Activated CD4-positive, CD25-positive, alpha-beta regulatory T cell (primary cell): ENCODE data around the gene LRRC36.

Experiments used
- DNase-seq, 4 experiments: peaks; one replicate each; lab custom pipeline; 2025; lab: John Stamatoyannopoulos, UW

The LRRC36 gene

DNA sequence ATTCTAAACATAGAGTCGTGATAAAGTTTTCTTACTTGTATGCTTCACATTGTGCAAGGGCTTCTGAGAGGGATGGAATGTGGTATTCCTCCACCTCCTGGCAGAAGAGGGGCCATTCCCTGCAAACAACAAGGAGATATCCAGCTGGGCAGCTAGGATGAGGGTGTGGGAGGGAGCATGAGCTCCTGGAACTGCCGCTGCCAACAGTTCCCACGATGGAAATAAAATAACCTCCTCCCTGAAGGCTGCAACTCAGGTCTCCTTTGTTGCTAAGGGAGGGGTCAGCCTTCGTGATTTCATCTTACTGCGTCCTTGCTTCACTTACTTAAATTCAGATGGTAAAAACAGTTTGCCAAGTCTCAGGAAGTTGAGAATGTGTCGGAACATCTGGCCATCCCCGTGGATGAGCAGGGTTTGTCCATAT lies 31.7 kb upstream of the LRRC36 start:
- DNase-seq, result no peak

DNA sequence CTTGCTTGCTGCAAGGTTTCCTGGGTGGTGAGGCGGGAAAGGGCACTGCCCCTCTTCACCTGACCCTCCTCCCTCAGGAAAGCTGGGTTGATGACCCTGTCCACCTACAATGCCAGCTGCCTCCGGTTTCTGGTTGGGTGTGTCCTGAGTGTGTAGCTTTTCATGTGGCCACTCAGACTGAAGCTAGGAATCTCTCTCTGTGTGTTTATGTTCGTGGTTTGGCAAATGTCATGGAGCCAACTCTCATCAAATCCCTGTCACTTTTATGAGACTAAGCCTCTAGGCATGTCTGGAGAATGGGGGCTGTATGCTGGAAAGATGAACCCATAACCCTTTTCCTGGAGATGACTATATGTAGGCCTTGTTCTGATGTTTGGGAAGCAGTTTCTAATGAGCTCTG lies 30.2 kb upstream of the LRRC36 start:
- no peak for DNase-seq

DNA sequence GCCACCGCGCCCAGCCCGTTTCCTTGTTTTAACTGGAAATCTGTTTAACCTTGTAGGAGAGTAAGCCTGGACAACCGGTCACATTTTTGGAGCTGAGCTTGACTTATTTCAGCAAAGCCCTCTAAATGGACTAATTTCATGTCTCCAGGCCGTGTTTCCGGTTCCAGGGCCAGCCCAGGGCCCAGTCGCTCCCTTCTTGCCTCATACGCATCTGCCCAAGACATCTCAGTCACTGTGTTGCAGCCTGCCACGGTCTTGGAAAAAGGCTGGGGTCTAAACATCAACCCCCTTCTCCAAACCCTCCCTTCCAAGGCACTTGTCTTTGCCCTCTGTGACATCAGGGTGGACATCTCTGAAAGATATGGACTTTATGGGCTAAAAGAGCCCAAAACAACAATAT lies 28.3 kb upstream of the LRRC36 start:
- DNase-seq, result no peak

DNA sequence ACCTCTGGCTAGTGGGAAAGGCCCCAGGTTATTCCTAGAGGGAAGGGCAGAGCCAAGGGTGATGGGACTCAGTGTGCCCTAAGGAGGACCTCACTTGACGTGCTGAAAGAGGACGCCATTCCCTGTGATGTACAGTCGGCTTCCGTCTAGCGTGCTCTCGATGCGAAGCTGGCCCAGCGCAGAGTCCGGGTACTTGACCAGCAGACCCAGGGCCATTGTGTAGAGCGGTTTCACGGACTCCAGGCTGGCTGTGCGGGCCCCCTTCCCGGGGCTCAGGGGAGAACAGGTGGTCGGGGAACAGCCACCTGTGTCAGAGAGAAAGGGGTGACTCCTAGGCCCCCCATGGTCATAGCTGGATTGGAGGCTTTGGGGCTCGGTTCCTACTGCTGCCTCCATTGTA lies 27.3 kb upstream of the LRRC36 start:
- DNase-seq, result no peak

DNA sequence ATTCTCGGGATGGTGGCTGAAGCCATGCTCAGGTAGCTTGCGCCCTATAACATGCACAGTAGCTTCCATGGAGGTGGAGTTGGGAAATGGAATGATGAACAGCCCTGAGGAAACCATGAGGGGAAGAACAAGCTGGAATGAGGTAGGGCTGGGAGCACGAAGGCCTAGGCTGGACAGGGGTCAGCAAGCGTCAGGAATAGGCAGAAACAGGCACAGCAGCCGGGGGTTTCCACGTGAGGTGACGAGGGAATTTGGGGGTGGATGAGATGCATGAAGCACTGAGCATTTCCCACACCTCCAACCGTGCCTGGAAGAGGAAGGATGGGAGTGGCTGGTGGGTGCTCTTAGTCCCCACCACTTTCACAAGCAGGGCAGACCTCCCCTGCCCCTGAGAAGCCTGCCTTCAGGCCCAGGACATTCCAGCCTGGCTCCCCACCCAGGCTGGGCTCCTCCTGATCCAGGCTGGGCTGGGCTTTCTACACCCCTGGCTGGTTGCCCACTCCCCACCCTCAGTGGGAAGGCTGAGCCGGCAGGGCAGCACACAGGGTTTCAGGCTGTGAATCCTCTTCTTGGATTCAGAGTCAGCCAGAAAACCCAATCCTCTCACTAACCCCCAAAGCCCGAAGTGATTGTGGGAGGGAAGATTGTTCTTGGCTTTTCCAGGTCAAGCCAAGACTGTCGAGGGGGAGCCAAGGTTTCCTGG lies 25.4 kb upstream of the LRRC36 start:
- DNase-seq, result no peak

DNA sequence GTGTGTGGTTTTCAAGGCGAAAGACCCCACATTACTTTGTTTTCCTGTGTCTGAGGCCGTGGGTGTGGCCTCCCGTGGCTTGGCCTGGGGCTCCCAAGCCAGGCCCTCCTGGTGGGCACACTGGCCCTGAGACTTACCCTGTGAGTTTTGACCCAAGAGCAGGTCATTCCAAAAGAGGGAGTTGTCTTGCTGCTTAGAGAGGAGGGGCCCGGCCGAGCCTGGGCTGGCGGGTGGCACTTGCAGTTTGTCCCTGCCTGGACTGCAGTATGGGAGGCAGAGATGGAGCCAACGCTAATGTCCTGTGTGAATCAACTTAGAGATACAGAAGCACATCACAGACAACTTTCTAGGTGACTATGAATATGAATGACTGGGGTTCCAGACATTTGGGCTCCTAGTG lies 24.5 kb upstream of the LRRC36 start:
- no peak for DNase-seq

DNA sequence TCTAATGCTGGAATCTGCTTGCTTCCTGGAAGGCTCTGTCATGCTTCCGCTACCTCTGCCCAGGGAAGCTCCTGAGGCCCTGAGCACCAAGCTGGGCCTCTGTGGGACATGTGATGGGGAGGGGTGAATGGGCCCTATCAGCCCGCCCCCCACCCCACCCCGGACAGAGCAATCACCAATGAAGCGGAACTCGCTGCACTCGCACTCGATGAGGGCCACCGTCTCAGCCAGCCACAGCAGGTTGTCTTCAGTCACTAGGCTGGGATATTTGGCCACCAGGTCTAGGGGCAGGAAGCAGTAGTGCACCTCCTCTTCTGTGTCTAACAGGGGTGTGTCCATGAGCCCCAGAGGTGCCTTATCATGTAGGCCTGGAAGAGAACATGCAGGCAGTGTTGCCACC lies 23.6 kb upstream of the LRRC36 start:
- DNase-seq, result no peak

DNA sequence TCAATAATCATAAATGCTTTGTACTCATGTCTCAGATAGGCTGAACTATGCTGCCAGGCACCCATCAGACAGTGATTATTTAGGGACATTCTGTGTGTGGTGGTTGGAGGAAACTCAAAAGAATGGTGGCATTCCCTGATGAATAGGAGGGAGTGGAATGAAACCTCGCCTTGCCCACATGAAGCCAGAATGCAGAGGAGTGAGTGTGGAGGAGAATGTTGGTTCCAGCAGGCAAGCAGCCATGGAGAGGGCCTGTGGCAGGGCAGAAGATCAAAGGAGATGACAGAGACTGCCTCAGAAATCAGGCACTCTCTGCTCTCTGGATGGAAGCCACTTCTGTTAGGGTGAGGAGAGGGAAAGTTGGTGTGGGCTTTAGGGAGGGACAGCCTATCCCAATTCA lies 22.6 kb upstream of the LRRC36 start:
- no peak for DNase-seq

DNA sequence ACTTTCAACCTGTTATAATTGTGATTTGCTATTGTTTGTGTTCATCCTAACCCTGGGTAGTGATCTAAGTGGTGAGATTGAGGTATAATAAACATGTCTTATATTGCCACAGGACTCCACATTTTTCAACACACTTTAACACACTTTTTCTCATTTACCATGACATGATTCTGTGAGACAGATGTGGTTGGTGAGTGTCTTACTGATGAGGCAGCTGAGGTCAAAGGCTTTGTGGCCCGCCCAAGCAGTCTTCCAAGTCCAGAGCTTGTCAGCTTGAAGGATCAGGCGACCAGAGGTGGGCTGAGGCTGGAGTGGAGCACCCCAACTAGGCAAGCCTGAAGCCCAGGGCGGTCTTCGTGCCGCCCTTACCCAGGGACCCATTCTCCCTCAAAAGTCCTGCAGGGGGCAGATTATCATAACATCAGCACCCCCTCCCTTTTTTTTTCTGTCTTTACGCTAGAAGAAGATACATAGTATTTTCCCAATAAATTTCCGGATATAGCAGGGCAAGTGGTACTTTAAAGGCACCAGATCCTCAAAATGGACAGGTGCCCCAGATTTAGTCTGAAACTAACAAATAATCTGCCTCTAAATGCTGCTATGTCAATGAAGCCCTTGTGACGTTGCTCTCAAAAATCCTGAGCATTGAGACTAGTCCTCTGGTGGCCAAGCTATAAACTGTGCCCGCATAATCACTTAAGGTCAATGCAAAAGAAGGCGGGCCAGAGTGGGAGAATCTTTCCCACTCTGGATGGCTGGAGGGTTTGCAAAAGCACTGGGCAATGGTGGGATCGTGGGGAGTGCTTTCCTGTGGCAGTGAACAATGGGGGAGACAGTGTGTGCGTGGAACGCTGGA lies 21.2 kb upstream of the LRRC36 start:
- no peak for DNase-seq

DNA sequence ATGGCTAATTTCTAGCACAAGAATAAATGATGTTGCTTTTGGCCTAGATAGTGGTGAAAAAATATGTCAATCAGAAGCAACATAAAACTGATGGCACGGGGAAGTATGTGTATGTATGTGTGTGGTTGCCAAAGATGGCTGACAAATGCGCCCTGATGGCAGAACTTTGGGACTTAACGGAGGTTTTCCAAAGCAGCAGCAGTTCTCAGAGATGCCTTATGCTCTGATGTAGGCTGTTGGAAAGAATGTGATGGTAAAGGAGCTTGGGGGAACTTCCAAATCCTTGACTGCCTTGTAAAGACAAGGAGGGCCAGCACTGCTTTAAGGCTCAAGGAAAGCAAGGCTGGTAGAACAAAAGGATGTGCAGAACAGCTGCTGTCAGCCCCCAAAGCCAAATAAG lies 16.1 kb upstream of the LRRC36 start:
- DNase-seq, result no peak

DNA sequence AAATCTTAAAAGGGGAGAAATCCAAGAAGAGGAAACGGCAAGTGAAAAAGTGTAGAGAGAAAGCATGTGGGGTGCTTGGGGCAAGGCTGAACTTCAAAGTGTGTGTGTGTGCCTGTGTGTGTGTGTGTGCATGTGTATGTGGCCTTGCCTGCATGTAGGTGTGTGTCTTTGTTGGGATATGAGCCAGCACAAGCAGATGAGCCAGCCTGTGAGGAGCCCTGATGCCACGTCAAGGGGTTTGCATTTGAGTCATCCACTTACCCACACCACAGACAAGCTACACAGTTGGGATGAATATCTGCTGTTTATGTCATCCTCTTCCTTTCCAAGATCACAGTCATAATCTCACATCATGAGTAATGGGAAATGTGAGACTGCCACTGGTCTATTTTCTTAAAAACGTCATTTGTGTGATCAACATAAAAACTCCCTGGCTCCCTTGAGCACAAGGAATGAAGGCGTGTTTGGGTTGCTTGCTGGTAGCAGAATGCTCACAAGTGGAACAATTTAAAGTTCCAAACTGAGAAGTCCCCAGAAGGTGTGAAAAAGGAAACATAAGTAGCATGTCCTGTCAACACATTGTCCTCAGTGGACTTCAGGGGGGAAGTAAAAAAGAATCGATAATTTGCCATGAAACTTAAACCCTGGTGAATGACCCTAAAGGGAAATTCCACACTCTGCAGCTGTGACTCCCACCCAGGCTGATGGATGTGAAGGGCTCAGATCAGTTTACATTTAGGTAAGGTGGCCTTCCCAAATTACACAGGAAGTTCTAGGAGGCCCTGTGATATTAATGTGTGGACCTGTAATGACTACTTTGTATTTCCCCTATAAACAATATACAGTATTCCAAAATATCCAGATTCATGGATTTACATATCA lies 14.8 kb upstream of the LRRC36 start:
- DNase-seq, result peak in 2 of 4 experiments; percentile 50 to 55

DNA sequence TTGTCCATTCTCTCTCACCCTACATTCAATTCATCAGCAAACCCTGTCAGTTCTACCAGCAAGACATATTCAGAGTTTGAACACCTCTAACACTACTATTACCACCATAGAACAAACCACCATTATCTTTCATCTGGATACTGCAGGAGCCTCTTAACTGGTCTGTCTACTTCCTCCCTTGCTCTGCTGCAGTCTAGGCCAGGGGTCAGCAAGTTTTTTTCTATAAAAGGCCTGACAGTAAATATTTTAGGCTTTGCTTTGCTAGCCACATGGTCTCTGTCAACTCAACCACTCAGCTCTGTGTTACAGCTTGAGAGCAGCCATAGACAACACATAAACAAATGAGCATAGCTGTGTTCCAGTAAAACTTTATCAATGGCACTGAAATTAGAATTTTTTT lies 13.9 kb upstream of the LRRC36 start:
- no peak for DNase-seq

DNA sequence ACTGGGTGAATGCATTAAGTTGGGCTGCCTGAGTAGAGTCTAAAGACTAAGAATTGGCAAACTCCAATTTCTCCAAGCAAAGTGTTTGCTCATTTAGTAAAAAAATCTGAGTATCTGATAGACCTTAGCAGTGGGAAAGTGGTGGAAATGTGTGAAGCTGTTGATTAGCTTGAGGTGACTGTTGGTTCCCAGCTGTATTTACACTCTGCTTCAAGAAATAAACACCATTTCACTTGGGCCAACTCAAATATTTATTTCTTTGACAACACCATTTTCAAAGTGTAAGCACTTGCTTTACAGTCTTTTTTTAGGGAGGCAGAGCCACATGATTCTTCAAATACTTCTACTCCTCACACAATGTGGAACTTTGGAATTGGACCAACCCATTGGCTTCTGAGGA lies 8.8 kb upstream of the LRRC36 start:
- no peak for DNase-seq

DNA sequence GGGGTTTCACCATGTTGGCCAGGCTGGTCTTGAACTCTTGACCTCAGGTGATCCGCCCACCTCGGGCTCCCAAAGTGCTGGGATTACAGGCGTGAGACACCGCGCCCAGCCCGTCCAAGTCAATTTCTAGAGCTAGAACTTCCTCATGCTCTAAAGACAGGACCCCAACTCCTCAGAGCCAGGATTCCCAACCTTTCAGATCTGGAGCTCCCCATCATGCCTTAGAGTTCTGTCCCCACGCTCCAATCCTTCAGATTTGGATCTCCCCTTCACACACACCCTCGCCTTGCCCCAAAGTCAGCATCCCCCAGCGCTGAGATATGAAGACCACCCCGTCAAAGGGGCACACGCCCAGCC lies 522 bp upstream of the LRRC36 start:
- DNase-seq, result no peak

DNA sequence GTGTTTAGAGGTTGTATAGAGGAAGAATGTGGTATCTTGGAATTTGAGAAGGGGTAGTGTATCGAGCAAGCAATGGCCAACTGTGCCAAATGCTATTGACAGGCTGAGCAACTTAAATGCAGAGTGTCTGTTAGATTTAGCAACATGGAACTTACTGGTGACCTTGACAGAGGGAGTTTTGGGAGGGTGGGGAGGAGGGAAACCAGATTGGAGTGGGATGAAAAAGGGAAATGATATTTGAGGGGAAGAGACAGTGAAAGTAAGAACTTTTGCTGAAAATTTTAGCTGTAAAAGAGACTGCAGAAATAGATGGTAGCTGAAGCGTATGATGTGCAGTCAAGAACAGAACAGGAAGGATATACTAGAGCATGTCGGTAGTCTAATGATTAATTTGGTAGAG lies 1.1 kb downstream of the LRRC36 start:
- no peak for DNase-seq

DNA sequence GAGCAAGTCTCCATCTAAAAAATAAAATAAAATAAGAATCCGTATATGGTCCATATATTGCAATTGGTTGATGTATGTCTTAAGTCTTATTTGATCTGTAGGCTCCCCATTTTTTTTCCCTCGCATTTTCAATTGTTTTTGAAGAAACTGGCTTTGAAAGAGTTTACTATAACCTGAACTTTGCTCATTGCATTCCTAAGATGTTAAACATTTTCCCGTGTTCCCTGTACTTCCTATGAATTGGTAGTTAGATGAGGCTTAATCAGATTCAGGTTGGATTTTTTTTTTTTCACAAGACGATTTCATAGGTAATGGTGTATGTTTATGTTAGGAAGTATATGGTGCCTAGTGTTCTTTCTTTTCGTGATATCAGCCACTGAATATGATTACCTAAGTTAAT lies 3.3 kb downstream of the LRRC36 start:
- DNase-seq, result no peak

DNA sequence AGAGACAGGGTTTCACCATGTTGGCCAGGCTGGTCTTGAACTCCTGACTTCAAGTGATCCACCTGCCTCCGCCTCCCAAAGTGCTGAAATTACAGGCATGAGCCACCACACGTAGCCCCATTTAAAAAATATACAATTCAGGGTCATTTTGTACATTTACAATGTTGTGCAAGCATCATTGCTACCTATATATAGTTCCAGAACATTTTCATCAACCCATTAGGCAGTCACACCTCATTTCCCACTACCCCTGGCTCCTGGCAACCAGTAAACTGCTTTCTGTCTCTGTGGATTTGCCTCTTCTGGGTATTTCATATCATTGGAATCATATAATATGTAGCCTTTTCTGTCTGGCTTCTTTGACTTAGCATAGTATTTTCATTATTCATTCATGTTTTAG lies 6.7 kb downstream of the LRRC36 start:
- no peak for DNase-seq

DNA sequence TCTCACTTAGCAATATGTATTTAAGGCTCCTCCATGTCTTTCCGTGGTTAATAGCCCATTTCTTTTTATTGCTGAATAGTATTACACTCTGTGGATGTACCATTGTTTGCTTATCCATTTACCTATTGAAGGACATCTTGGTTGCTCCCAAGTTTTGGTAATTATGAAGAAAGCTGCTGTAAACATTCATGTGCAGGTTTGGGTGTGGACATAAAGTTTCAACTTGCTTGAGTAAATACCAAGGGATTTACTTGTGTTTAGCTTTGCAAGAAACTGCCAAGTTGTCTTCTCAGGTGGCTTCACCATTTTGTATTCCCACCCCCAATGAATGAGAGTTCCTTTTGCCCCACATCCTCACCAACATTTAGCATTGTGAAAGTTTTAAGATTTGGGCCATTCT lies 9.5 kb downstream of the LRRC36 start:
- no peak for DNase-seq

DNA sequence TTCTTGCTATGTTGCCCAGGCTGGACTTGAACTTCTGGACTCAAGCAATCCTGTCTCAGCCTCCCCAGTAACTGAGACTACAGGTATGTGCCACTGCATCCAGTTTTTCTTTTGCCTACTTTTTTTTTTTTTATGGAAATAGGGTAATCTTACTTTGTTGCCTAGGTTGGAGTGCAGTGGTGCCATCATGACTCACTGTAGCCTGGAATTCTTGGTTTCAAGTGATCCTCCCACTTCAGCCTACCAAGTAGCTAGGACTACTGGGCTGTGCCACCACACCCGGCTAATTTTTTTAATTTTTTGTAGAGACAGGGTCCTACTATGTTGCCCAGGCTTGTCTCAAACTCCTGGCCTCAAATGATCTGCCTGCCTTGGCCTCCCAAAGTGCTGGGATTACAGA lies 10.0 kb downstream of the LRRC36 start:
- DNase-seq, result no peak

DNA sequence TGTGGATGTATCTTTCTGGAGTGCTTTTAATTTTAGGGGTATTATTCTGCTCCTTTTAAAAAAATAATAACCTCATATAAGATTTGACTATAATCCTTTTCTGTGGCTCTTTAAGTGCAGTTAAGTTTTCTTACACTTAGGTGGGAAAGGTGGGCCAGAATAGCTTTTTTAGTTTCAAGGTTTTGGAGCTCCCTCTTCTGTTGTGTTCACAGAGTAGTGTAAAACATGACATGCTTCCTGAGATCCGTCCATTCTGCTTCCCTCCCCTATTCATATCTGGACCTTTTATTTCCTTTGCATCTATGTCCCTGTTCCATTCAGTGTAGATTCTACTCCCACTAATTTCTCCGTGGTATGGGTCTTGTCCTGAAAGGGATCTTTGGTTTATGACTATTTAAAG lies 12.8 kb downstream of the LRRC36 start:
- no peak for DNase-seq

DNA sequence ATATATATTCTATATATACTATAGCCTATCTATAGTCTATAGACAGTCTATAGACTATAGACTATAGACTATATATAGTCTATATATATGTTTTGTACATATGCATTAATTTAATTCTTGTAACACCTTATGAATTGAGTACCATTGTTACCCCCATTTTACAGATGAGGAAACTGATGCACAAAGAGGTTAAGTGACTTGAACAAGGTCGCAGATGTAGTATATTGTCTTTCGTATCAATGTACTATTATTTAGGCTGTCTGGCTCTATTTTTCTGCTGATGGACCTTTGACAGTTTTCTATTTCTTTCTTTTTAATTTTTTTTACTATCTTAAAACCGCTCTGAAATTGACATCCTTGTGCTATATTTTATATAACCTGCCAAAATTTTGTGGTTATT lies 14.6 kb downstream of the LRRC36 start:
- no peak for DNase-seq

DNA sequence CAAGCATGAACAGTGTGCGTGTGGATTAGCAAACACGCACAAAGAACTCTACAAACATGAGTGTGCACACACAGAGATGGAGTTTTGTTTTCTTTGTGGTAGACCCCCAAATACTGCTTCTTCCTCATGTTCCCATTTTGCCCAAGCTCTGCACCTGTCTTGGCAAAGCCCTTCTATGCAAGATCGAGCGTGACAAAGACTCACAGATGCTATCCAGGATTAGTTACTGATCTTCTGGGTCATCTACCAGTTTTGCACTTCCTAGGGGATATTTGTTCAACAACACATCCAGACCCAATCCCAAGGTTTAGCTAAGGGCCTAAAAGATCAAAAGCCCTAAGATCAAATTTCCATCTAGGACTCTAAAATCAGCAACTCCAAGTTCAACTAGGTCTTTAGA lies 16.0 kb downstream of the LRRC36 start:
- no peak for DNase-seq

DNA sequence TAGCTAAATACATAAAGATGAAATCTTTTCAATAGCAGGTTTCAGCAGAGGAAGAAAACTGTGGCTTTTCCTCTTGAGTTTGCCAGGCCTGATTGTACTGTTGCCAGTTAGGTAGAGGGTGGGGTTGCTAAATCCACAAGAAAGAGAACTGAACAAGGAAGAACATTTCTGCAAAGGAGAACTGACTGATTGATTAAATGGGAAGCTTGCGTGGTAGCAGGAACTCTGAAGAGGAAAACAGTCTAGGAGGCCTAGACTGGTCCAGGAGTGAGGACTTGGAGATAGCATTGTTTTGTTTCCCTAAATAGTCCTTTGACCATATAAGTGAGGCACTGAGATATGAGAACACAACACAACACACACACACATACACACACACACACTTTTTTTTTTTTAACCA lies 18.8 kb downstream of the LRRC36 start:
- no peak for DNase-seq
